Esophagus squamous epithelium (tissue), 5 donors: ENCODE measurements around the gene B4GALT4. TPM values are rescaled to one million over a fixed set of nuclear protein-coding genes. Genes with fewer than 3 reads are reported as not detected.

Source experiments
- DNase-seq: peaks from one replicate; lab custom pipeline; 2025; lab: John Stamatoyannopoulos, UW
- H3K27ac ChIP-seq, 4 donors: fragments of 200-600 bp; sonication (generic); one replicate each; pipeline ENCODE4 v1.5.1; 2016 to 2019; ENCODE audit warnings: mild to moderate bottlenecking in 1 of 4
- H3K27me3 ChIP-seq, 4 donors: fragments of 200-600 bp; sonication (generic); 1 replicate in 3 of 4; 2 replicates in 1 of 4; pipeline versions ENCODE4 v1.5.1 to v1.6.0; 2017 to 2021; ENCODE audit warnings: antibody characterized with exemption in 1 of 4
- H3K36me3 ChIP-seq, 3 donors: fragments of 200-600 bp; sonication (generic); one replicate each; pipeline ENCODE4 v1.5.1; 2016 to 2019
- H3K4me1 ChIP-seq, 3 donors: fragments of 200-600 bp; sonication (generic); one replicate each; pipeline ENCODE4 v1.5.1; 2017 to 2019
- H3K4me3 ChIP-seq, 4 donors: fragments of 200-600 bp; sonication (generic); 1 replicate in 3 of 4; 2 replicates in 1 of 4; pipeline ENCODE4 v1.5.1; 2016 to 2019; ENCODE audit warnings: mild to moderate bottlenecking in 2 of 4, moderate library complexity in 1 of 4
- H3K9me3 ChIP-seq, 3 donors: fragments of 200-600 bp; sonication (generic); one replicate each; pipeline ENCODE4 v1.5.1; 2016 to 2019
- CTCF ChIP-seq, 6 experiments: fragments of 450-650 bp in 4 of 6; fragments of 200-600 bp in 2 of 6; sonication (generic) in 2 of 6; IDR thresholded peaks; one replicate each; pipeline ENCODE4 v1.5.1; 2016 to 2019; ENCODE audit warnings: antibody characterized with exemption in 6 of 6, mild to moderate bottlenecking in 4 of 6, moderate library complexity in 4 of 6
- POLR2A ChIP-seq, 4 donors: fragments of 450-650 bp; IDR thresholded peaks; one replicate each; pipeline ENCODE4 v1.6.1; 2017; ENCODE audit warnings: antibody characterized with exemption in 4 of 4, mild to moderate bottlenecking in 4 of 4, moderate library complexity in 3 of 4
- WGBS, 2 donors: methylation state at CpG; one replicate each; pipeline ENCODE4 v1.1.5; 2018; 5-methylcytosine and 5-hydroxymethylcytosine counted together
- intact Hi-C: fragments of 100-400 bp; cut with DNase I; formaldehyde crosslinking; loops from one replicate; pipeline ENCODE4 v1.15.0; 2022
- total RNA-seq, 4 donors: library from RNA; depleted of rRNA; stranded (reverse); fragments of >200 nt; gene quantifications; one replicate each; pipeline ENCODE4 v1.1.0, GENCODE V29; 2016
- donor health status: DM: yes; HTN: yes; CAD: no.

The B4GALT4 gene
- total RNA-seq, 4 donors from 2014 or later: 12.8 to 21.6 (median 15.9) TPM

- H3K27ac ChIP-seq: no peak overlapping the region
- 84 to 100% methylated on average over 2 of the region's 2 CpGs for WGBS, 2 donors
- no peak for DNase-seq
- no peak overlapping the region for H3K4me3 ChIP-seq
- peaks cover 7 to 95% (median 7%) of the 10 kb centered on the region in 3 donors for H3K36me3 ChIP-seq
- TF ChIP-seq CTCF (IDR thresholded peaks at IDR 0.05): no peak
- no peak for TF ChIP-seq POLR2A (IDR thresholded peaks at IDR 0.05)
- intact Hi-C loops: no loop called here
- no peaks in the 10 kb centered on the region for H3K4me1 ChIP-seq
- H3K27me3 ChIP-seq: no peaks in the 10 kb centered on the region
- H3K9me3 ChIP-seq: no peaks in the 10 kb centered on the region
Observed at GRCh38 chr3:119228373-119229145, 12.1 kb downstream of the B4GALT4 start.

- 67 to 78% methylated on average over 5 to 6 of the region's 6 CpGs for WGBS, 2 donors
- H3K27me3 ChIP-seq: no peaks in the 10 kb centered on the region
- TF ChIP-seq POLR2A (IDR thresholded peaks at IDR 0.05) (no peak), CTCF (IDR thresholded peaks at IDR 0.05) (no peak)
- intact Hi-C loops: no loop called here
- H3K9me3 ChIP-seq: no peaks in the 10 kb centered on the region
- H3K4me1 ChIP-seq: no peaks in the 10 kb centered on the region
- H3K36me3 ChIP-seq: peaks cover 7 to 95% (median 14%) of the 10 kb centered on the region in 3 donors
- no peak overlapping the region for H3K27ac ChIP-seq
- H3K4me3 ChIP-seq: no peak overlapping the region
- DNase-seq: no peak
Observed at GRCh38 chr3:119227070-119227850, 13.4 kb downstream of the B4GALT4 start.

- TF ChIP-seq POLR2A (IDR thresholded peaks at IDR 0.05) (no peak), CTCF (IDR thresholded peaks at IDR 0.05) (no peak)
- H3K27ac ChIP-seq: no peak overlapping the region
- 91% methylated on average over 3 of the region's 3 CpGs for WGBS, 2 donors
- no peak overlapping the region for H3K4me3 ChIP-seq
- DNase-seq: no peak
- intact Hi-C loops: no loop called here
- H3K9me3 ChIP-seq: no peaks in the 10 kb centered on the region
- H3K36me3 ChIP-seq: peaks cover 7 to 99% (median 14%) of the 10 kb centered on the region in 3 donors
- H3K4me1 ChIP-seq: no peaks in the 10 kb centered on the region
- H3K27me3 ChIP-seq: no peaks in the 10 kb centered on the region
Observed at GRCh38 chr3:119225121-119225520, 15.6 kb downstream of the B4GALT4 start.

- intact Hi-C loops: no loop called here
- no peak for DNase-seq
- 96 to 98% methylated on average over 5 of the region's 5 CpGs for WGBS, 2 donors
- Histone ChIP-seq H3K4me1 (no peaks in the 10 kb centered on the region), H3K27me3 (no peaks in the 10 kb centered on the region), H3K4me3 (no peak overlapping the region), H3K9me3 (no peaks in the 10 kb centered on the region), H3K36me3 (peaks cover 7 to 99% (median 21%) of the 10 kb centered on the region in 3 donors), H3K27ac (no peak overlapping the region)
- TF ChIP-seq POLR2A (IDR thresholded peaks at IDR 0.05) (no peak), CTCF (IDR thresholded peaks at IDR 0.05) (no peak)
Observed at GRCh38 chr3:119223511-119223910, 17.2 kb downstream of the B4GALT4 start.

GRCh38 chr3:119222391-119222790 lies 18.3 kb downstream of the B4GALT4 start:
- Histone ChIP-seq H3K27ac (no peak overlapping the region), H3K4me3 (no peak overlapping the region), H3K4me1 (no peaks in the 10 kb centered on the region), H3K9me3 (no peaks in the 10 kb centered on the region), H3K36me3 (peaks cover 7 to 99% (median 23%) of the 10 kb centered on the region in 3 donors), H3K27me3 (no peaks in the 10 kb centered on the region)
- 91 to 93% methylated on average over 7 of the region's 7 CpGs for WGBS, 2 donors
- intact Hi-C loops: no loop called here
- TF ChIP-seq POLR2A (IDR thresholded peaks at IDR 0.05) (no peak), CTCF (IDR thresholded peaks at IDR 0.05) (no peak)
- DNase-seq: no peak
